GM20000 (cell line): Measurements from ENCODE around the gene TCF7L2.

Experiments used
- DNase-seq: peaks from one replicate; pipeline ENCODE4 v3.0.0; 2012; ENCODE audit warnings: low spot score
- TF ChIP-seq, protein P1 (sequence below): IDR thresholded peaks from 2 replicates; pipeline ENCODE4 v1.5.1; 2012; ENCODE audit warnings: mild to moderate bottlenecking, control low read depth; ENCODE audit errors: extremely low read depth, missing control alignments

TCF7L2 gene

DNA sequence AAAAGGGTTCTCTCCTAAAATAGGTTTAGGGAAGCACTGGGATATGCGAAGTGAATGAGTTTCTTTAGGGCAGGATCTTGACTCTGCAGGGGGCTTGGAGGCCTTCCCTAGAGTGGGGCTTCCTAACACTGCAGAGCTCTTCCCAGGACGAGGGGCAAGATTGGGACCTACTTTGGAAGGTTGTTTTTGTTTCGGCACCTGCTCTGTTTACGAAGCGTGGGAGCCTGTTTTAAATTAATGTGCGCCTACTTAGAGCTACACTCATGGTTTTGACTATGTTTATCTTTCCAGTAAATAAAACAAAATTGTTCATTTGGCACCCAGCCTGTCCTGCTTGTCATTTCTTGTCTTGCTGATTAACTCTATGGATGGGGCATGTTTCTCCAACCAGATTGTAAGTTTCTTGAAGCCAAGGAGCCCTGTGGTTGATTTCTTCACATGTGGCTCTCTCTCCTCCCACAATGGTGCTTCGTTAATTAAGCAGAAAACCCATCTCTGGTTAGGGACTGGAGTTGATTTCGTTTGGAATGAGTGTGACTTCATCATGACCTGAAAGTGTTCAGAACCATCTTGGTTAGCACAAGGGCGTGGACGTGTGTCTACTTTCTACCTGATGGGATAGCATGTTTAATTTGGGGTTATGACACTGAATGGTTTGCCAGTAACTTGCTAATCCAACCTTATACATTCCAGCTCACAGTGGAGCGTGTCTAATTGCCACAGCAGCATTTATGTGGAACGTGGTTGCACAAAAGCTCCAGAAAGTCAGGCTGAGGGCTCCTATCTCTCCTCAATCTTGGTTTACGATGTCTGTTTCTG is 98.1 kb downstream of the TCF7L2 start:
- DNase-seq: no peak
- TF ChIP-seq, protein P1, sequence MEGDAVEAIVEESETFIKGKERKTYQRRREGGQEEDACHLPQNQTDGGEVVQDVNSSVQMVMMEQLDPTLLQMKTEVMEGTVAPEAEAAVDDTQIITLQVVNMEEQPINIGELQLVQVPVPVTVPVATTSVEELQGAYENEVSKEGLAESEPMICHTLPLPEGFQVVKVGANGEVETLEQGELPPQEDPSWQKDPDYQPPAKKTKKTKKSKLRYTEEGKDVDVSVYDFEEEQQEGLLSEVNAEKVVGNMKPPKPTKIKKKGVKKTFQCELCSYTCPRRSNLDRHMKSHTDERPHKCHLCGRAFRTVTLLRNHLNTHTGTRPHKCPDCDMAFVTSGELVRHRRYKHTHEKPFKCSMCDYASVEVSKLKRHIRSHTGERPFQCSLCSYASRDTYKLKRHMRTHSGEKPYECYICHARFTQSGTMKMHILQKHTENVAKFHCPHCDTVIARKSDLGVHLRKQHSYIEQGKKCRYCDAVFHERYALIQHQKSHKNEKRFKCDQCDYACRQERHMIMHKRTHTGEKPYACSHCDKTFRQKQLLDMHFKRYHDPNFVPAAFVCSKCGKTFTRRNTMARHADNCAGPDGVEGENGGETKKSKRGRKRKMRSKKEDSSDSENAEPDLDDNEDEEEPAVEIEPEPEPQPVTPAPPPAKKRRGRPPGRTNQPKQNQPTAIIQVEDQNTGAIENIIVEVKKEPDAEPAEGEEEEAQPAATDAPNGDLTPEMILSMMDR: no peak

DNA sequence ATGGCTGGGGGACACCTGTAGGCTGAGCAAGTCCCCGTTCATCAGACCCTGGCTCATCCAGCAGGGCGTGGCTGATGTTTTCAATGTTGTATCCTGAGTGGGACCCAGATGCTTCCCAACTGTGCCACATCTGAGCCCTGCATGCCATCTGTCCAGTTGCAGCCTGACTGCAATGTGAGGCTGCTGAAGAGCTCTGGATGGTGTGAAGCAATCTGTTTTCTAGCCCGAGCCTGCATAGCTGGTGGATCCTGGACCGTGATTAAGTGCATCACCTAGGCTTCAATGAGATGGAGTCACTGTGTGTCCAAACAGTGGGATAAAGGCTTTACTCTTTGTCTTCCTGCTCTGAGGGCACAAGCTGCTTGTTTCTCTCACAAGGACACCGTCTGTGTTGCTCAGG is 99.8 kb downstream of the TCF7L2 start:
- no peak for DNase-seq
- TF ChIP-seq, protein P1: no peak

DNA sequence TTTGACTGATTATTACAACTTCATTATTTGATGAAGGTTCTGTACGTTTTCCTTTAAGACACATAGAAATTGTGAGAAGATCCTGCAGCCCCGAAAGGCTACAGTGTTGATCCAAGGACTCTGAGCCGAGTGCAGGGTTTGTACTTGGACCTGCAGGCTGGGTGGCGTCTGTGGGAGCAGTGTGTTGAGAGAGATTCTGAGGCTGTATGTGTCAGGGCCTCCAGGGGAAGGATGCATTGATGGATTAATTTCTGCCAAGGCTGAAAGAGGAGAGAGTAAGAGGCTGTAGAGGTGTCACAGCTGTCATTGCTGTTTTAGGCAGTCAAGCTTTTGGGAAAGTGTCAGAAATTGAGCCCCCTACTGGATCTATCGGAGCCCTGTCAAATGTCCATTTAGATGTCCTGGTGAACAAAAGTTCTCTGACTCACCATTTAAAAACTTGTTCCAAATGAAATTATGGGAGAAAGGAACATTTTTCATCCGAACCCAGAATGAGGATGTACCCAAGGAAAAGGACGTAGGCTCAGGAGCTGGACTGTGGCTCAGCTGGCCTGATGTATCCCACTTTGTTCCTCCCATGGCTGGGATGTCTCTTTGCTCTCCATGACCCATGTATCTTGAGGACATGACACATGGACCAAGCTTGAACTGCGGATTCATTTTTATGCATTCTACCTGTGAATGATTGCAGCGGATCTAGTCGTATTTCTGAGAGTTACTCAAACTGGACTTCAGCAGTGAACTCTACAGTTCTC is 102.2 kb downstream of the TCF7L2 start:
- DNase-seq: no peak
- TF ChIP-seq, protein P1: no peak

DNA sequence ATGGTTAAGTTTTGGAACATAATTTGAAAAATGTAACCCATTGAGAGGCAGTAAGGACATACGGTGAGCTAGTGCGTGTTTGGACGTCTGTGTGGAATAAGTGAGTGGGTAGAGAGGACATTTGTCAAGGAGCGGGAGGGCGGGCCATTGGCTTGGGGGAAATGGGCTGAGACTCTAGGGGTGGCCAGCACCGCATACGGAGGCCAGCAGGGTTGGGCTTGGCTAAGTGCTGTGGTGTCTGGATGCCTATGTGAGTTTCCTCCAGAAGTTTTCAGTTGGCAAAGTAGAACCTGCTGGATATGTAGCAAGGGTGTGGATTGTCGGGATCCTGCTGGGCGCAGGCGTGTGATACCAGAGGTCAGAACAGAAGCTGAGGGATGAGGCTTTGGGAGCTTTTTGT is 103.0 kb downstream of the TCF7L2 start:
- TF ChIP-seq, protein P1: no peak
- no peak for DNase-seq

DNA sequence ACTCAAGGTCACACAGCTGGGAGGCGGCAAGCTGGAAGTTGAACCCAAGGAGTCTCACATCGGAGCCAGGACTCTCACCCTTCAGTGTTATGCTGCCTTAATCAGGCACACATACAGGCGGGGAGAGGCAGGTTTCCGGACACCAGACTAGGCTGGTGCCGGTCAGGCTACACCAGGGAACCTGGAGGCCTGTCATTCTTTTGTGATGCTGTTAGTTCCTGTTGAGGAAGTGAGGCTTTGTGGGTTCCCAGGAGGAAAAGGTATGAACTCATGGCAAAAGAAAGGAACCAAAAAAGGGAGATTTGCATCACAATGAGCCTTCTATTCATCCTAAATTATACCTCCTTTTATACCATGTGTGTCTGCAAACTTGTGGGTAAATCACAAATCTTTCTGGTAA is 103.8 kb downstream of the TCF7L2 start:
- TF ChIP-seq, protein P1: no peak
- no peak for DNase-seq

DNA sequence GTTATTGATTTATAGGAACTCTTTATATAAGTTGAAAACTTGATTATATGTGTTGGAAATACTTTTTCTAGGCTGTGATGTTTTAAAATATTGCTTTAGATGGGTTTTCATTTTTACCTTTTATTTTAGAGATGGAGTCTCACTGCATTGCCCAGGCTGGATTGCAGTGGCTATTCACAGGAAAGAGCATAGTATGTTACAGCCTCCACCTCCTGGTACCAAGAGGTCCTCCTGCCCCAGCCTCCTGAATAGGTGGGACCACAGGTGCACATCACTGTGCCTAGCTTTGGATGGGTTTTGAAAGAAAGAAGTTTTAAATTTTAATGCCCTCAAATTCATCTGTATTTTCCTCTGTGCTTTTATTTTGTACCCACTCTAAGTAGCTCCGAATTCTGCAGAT is 105.4 kb downstream of the TCF7L2 start:
- TF ChIP-seq, protein P1: no peak
- DNase-seq: no peak

DNA sequence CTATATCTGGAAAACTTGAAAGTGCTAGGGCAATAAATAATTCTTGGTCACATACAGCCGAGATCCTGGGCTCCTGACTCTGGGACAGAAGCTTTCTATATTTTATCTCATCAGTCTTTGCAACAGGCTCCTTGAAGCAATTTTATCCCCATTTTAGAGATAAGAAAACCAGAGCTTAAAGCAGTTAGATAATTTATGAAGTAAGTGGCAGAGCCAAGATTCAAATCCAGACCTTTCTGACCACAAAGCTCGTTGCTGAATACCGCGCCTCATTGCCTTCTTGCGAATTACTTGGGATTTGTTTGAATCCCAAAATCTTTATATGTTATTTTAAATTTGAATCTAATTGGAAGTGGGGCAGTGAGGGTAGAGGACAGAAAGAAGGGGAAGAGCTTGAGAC is 106.0 kb downstream of the TCF7L2 start:
- DNase-seq: no peak
- TF ChIP-seq, protein P1: no peak
